Measurements from ENCODE around the gene TSC2.
"Not testable (repeated sequence)": the region's sequence is repeated elsewhere in the genome, so short reads cannot be mapped to it uniquely, and the experiment has no call there.

The TSC2 gene

GRCh38 chr16:2124694-2125444 is 77.1 kb downstream of the TSC2 start:
- DNase-seq, result not testable (repeated sequence)

GRCh38 chr16:2125609-2126008 is 77.8 kb downstream of the TSC2 start:
- not testable (repeated sequence) for DNase-seq

- not testable (repeated sequence) for DNase-seq
These were observed 78.5 kb downstream of the TSC2 start for GRCh38 chr16:2126161-2126743.

- not testable (repeated sequence) for DNase-seq
These were observed 79.3 kb downstream of the TSC2 start for GRCh38 chr16:2126928-2127556.

- not testable (repeated sequence) for DNase-seq
These were observed 80.0 kb downstream of the TSC2 start for GRCh38 chr16:2127630-2128280.

- DNase-seq, result not testable (repeated sequence)
These were observed 81.5 kb downstream of the TSC2 start for GRCh38 chr16:2129251-2129650.

DNA sequence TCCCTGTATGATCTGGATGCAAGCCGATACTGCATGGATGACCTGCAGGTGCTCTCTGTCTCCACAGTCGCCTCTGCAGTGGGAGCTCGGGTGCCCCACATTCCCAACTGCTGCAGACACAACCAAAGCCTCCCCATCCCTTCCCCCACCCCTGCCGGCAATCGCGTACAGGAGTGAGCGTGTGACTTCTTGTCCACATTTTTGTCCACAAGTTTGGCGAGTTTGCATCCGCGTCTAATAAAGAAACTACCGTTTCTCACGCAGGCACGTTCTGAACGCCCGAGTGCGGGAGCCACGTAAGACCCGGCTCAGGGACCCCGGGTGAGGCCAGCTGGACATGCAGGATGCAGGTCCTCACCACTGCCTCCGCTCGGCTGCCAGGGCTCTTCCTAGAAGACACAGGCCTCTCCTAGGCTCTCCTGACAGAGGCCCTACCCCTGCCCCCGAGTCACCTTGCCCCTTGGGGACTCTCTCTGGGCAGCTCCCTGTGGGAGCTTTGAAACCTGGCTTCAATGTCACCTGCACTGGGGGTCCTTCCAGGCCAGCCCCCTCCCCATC is 82.2 kb downstream of the TSC2 start:
- not testable (repeated sequence) for DNase-seq

GRCh38 chr16:2133797-2134196 is 86.0 kb downstream of the TSC2 start:
- DNase-seq, result not testable (repeated sequence)

GRCh38 chr16:2135071-2135470 is 87.3 kb downstream of the TSC2 start:
- not testable (repeated sequence) for DNase-seq

- DNase-seq, result peak; percentile 88
These were observed 88.1 kb downstream of the TSC2 start, which contains the start of gene PKD1 for GRCh38 chr16:2135770-2136490. Gene PKD1, minus strand, starts transcription at chr16:2135898. Its CDS starts 209 bp downstream, at chr16:2135689.
